Measurements from ENCODE around the gene SYNDIG1.

SYNDIG1 gene

GRCh38 chr20:24546232-24546892 is 76.9 kb downstream of the SYNDIG1 start:
- peaks cover 0 to 10% of the 10 kb centered on the region in 2 experiments for H3K36me3 ChIP-seq (ENCODE audit: control insufficient read depth in 1 of 2, insufficient read depth in 2 of 2, low read depth in 1 of 2, low read length in 2 of 2)
- H2BK5ac ChIP-seq (ENCODE audit: low read depth, low read length, poor library complexity, severe bottlenecking): no peak overlapping the region
- WGBS: 84% methylated on average over 2 of the region's 2 CpGs
- no peak overlapping the region for H4K91ac ChIP-seq (ENCODE audit: low read length)
- no peaks in the 10 kb centered on the region for H3K4me1 ChIP-seq (ENCODE audit: control insufficient read depth, insufficient read depth, low read depth, low read length)
- no peak overlapping the region for H3K4me2 ChIP-seq (ENCODE audit: low read length, poor library complexity, severe bottlenecking)
- no peak overlapping the region for H3K4me3 ChIP-seq (ENCODE audit: insufficient read depth in 1 of 2, low read depth in 1 of 2, low read length in 2 of 2)
- H3K23ac ChIP-seq (ENCODE audit: low read length in 2 of 2): no peak overlapping the region
- H3K9ac ChIP-seq (ENCODE audit: low read length): no peak overlapping the region
- no peaks in the 10 kb centered on the region for H3K79me1 ChIP-seq (replicated peaks; ENCODE audit: low read length, poor library complexity, severe bottlenecking)
- no peak overlapping the region for H3K14ac ChIP-seq (ENCODE audit: low read length in 2 of 2)
- no peak overlapping the region for H2AK5ac ChIP-seq (ENCODE audit: low read length, severe bottlenecking)
- peaks cover 5% of the 10 kb centered on the region for H3K9me3 ChIP-seq (ENCODE audit: control insufficient read depth, low read length)
- no peak overlapping the region for H2AFZ ChIP-seq (ENCODE audit: low read depth, low read length)
- DNase-seq: no peak
- no peak overlapping the region for H3K18ac ChIP-seq (ENCODE audit: low read depth in 1 of 2, low read length in 2 of 2)
- H3K27me3 ChIP-seq (ENCODE audit: control insufficient read depth in 1 of 2, insufficient read depth in 1 of 2, low read length in 2 of 2): peaks cover 0 to 24% of the 10 kb centered on the region in 2 experiments
- no peak overlapping the region for H3K27ac ChIP-seq (ENCODE audit: low read length, poor library complexity, severe bottlenecking)
- no peak overlapping the region for H2BK120ac ChIP-seq (ENCODE audit: low read depth, low read length)
- no peak overlapping the region for H2BK12ac ChIP-seq (ENCODE audit: low read length in 2 of 2)
- H2BK15ac ChIP-seq (ENCODE audit: low read depth, poor library complexity, severe bottlenecking): no peak overlapping the region
- no peak overlapping the region for H3K4ac ChIP-seq (ENCODE audit: low read depth in 1 of 2, low read length in 2 of 2)
- no peak overlapping the region for H4K8ac ChIP-seq (ENCODE audit: low read length)

GRCh38 chr20:24547967-24548366 is 78.5 kb downstream of the SYNDIG1 start:
- no peak for DNase-seq
- WGBS: 75% methylated on average over 10 of the region's 10 CpGs
- H3K14ac ChIP-seq (ENCODE audit: low read length in 2 of 2): no peak overlapping the region
- H3K4ac ChIP-seq (ENCODE audit: low read depth in 1 of 2, low read length in 2 of 2): no peak overlapping the region
- H2AK5ac ChIP-seq (ENCODE audit: low read length, severe bottlenecking): no peak overlapping the region
- no peak overlapping the region for H4K91ac ChIP-seq (ENCODE audit: low read length)
- H2BK5ac ChIP-seq (ENCODE audit: low read depth, low read length, poor library complexity, severe bottlenecking): no peak overlapping the region
- H3K27ac ChIP-seq (ENCODE audit: low read length, poor library complexity, severe bottlenecking): no peak overlapping the region
- H3K23ac ChIP-seq (ENCODE audit: low read length in 2 of 2): no peak overlapping the region
- H3K36me3 ChIP-seq (ENCODE audit: control insufficient read depth in 1 of 2, insufficient read depth in 2 of 2, low read depth in 1 of 2, low read length in 2 of 2): peaks cover 0 to 10% of the 10 kb centered on the region in 2 experiments
- H3K79me1 ChIP-seq (replicated peaks; ENCODE audit: low read length, poor library complexity, severe bottlenecking): no peaks in the 10 kb centered on the region
- no peak overlapping the region for H2AFZ ChIP-seq (ENCODE audit: low read depth, low read length)
- H4K8ac ChIP-seq (ENCODE audit: low read length): no peak overlapping the region
- H3K27me3 ChIP-seq (ENCODE audit: control insufficient read depth in 1 of 2, insufficient read depth in 1 of 2, low read length in 2 of 2): peaks cover 0 to 19% of the 10 kb centered on the region in 2 experiments
- no peak overlapping the region for H2BK12ac ChIP-seq (ENCODE audit: low read length in 2 of 2)
- H3K18ac ChIP-seq (ENCODE audit: low read depth in 1 of 2, low read length in 2 of 2): no peak overlapping the region
- no peaks in the 10 kb centered on the region for H3K4me1 ChIP-seq (ENCODE audit: control insufficient read depth, insufficient read depth, low read depth, low read length)
- no peak overlapping the region for H2BK15ac ChIP-seq (ENCODE audit: low read depth, poor library complexity, severe bottlenecking)
- no peak overlapping the region for H2BK120ac ChIP-seq (ENCODE audit: low read depth, low read length)
- H3K9ac ChIP-seq (ENCODE audit: low read length): no peak overlapping the region
- no peak overlapping the region for H3K4me3 ChIP-seq (ENCODE audit: insufficient read depth in 1 of 2, low read depth in 1 of 2, low read length in 2 of 2)
- H3K4me2 ChIP-seq (ENCODE audit: low read length, poor library complexity, severe bottlenecking): no peak overlapping the region
- peaks cover 5% of the 10 kb centered on the region for H3K9me3 ChIP-seq (ENCODE audit: control insufficient read depth, low read length)

GRCh38 chr20:24559114-24559732 is 89.8 kb downstream of the SYNDIG1 start:
- H3K14ac ChIP-seq (ENCODE audit: low read length in 2 of 2): no peak overlapping the region
- H3K9ac ChIP-seq (ENCODE audit: low read length): no peak overlapping the region
- no peak overlapping the region for H2AK5ac ChIP-seq (ENCODE audit: low read length, severe bottlenecking)
- H2AFZ ChIP-seq (ENCODE audit: low read depth, low read length): no peak overlapping the region
- no peak overlapping the region for H3K27ac ChIP-seq (ENCODE audit: low read length, poor library complexity, severe bottlenecking)
- no peak overlapping the region for H4K91ac ChIP-seq (ENCODE audit: low read length)
- H3K4me1 ChIP-seq (ENCODE audit: control insufficient read depth, insufficient read depth, low read depth, low read length): no peaks in the 10 kb centered on the region
- no peak overlapping the region for H3K4me3 ChIP-seq (ENCODE audit: insufficient read depth in 1 of 2, low read depth in 1 of 2, low read length in 2 of 2)
- H3K4me2 ChIP-seq (ENCODE audit: low read length, poor library complexity, severe bottlenecking): no peak overlapping the region
- H3K18ac ChIP-seq (ENCODE audit: low read depth in 1 of 2, low read length in 2 of 2): no peak overlapping the region
- WGBS: 75% methylated on average over 1 of the region's 2 CpGs
- no peak overlapping the region for H4K8ac ChIP-seq (ENCODE audit: low read length)
- no peak overlapping the region for H3K4ac ChIP-seq (ENCODE audit: low read depth in 1 of 2, low read length in 2 of 2)
- no peaks in the 10 kb centered on the region for H3K36me3 ChIP-seq (ENCODE audit: control insufficient read depth in 1 of 2, insufficient read depth in 2 of 2, low read depth in 1 of 2, low read length in 2 of 2)
- no peak overlapping the region for H2BK5ac ChIP-seq (ENCODE audit: low read depth, low read length, poor library complexity, severe bottlenecking)
- H3K9me3 ChIP-seq (ENCODE audit: control insufficient read depth, low read length): peaks cover 11% of the 10 kb centered on the region
- no peak overlapping the region for H2BK120ac ChIP-seq (ENCODE audit: low read depth, low read length)
- no peak overlapping the region for H2BK15ac ChIP-seq (ENCODE audit: low read depth, poor library complexity, severe bottlenecking)
- H3K79me1 ChIP-seq (replicated peaks; ENCODE audit: low read length, poor library complexity, severe bottlenecking): no peaks in the 10 kb centered on the region
- H2BK12ac ChIP-seq (ENCODE audit: low read length in 2 of 2): no peak overlapping the region
- no peak overlapping the region for H3K23ac ChIP-seq (ENCODE audit: low read length in 2 of 2)
- no peaks in the 10 kb centered on the region for H3K27me3 ChIP-seq (ENCODE audit: control insufficient read depth in 1 of 2, insufficient read depth in 1 of 2, low read length in 2 of 2)
- DNase-seq: no peak

- H3K9me3 ChIP-seq (ENCODE audit: control insufficient read depth, low read length): peaks cover 11% of the 10 kb centered on the region
Observed at GRCh38 chr20:24560571-24561491, 91.4 kb downstream of the SYNDIG1 start.

More at GRCh38 chr20:24560571-24561491, 91.4 kb downstream of the SYNDIG1 start:
- Histone ChIP-seq H2BK12ac (ENCODE audit: low read length in 2 of 2) (no peak overlapping the region), H3K18ac (ENCODE audit: low read depth in 1 of 2, low read length in 2 of 2) (no peak overlapping the region), H2AK5ac (ENCODE audit: low read length, severe bottlenecking) (no peak overlapping the region), H3K27ac (ENCODE audit: low read length, poor library complexity, severe bottlenecking) (no peak overlapping the region), H2BK120ac (ENCODE audit: low read depth, low read length) (no peak overlapping the region), H4K8ac (ENCODE audit: low read length) (no peak overlapping the region), H2BK5ac (ENCODE audit: low read depth, low read length, poor library complexity, severe bottlenecking) (no peak overlapping the region), H3K79me1 (replicated peaks; ENCODE audit: low read length, poor library complexity, severe bottlenecking) (no peaks in the 10 kb centered on the region), H3K4me2 (ENCODE audit: low read length, poor library complexity, severe bottlenecking) (no peak overlapping the region), H3K36me3 (ENCODE audit: control insufficient read depth in 1 of 2, insufficient read depth in 2 of 2, low read depth in 1 of 2, low read length in 2 of 2) (no peaks in the 10 kb centered on the region), H2AFZ (ENCODE audit: low read depth, low read length) (no peak overlapping the region), H3K4me3 (ENCODE audit: insufficient read depth in 1 of 2, low read depth in 1 of 2, low read length in 2 of 2) (no peak overlapping the region), H3K4ac (ENCODE audit: low read depth in 1 of 2, low read length in 2 of 2) (no peak overlapping the region), H4K91ac (ENCODE audit: low read length) (no peak overlapping the region), H3K4me1 (ENCODE audit: control insufficient read depth, insufficient read depth, low read depth, low read length) (no peaks in the 10 kb centered on the region), H3K14ac (ENCODE audit: low read length in 2 of 2) (no peak overlapping the region), H3K23ac (ENCODE audit: low read length in 2 of 2) (no peak overlapping the region), H3K27me3 (ENCODE audit: control insufficient read depth in 1 of 2, insufficient read depth in 1 of 2, low read length in 2 of 2) (peaks cover 0 to 9% of the 10 kb centered on the region in 2 experiments), H2BK15ac (ENCODE audit: low read depth, poor library complexity, severe bottlenecking) (no peak overlapping the region), H3K9ac (ENCODE audit: low read length) (no peak overlapping the region)
- WGBS: 40% methylated on average over 4 of the region's 5 CpGs
- DNase-seq: no peak
